Neuronal stem cell (in vitro differentiated cells): ENCODE results near the gene RRP7A.

Experiments used
- DNase-seq: peaks from one replicate; pipeline ENCODE4 v3.0.0-alpha.2; 2013; ENCODE audit warnings: low spot score
- H2AFZ ChIP-seq: one replicate; pipeline ENCODE4 v1.6.1; 2013; ENCODE audit warnings: mild to moderate bottlenecking, low read length, inconsistent platforms
- H2AK5ac ChIP-seq: 2 replicates; pipeline ENCODE4 v1.6.1; 2013; ENCODE audit warnings: low read depth, mild to moderate bottlenecking, inconsistent platforms, low read length, moderate library complexity, mixed read lengths
- H2BK120ac ChIP-seq: 2 replicates; pipeline ENCODE4 v1.6.1; 2013; ENCODE audit warnings: low read depth, mild to moderate bottlenecking, inconsistent platforms, low read length, moderate library complexity, mixed read lengths
- H2BK12ac ChIP-seq: one replicate; pipeline ENCODE4 v1.6.1; 2013; ENCODE audit warnings: low read length, inconsistent platforms
- H2BK15ac ChIP-seq: 2 replicates; pipeline ENCODE4 v1.6.1; 2013; ENCODE audit warnings: mild to moderate bottlenecking, low read length, inconsistent platforms, mixed read lengths
- H2BK5ac ChIP-seq: one replicate; pipeline ENCODE4 v1.6.1; 2013; ENCODE audit warnings: inconsistent platforms, mild to moderate bottlenecking, low read length, moderate library complexity
- H3K14ac ChIP-seq: one replicate; pipeline ENCODE4 v1.6.1; 2013; ENCODE audit warnings: low read length, inconsistent platforms
- H3K18ac ChIP-seq: 2 replicates; pipeline ENCODE4 v1.6.1; 2013; ENCODE audit warnings: low read length, inconsistent platforms
- H3K23ac ChIP-seq: 2 replicates; pipeline ENCODE4 v1.6.1; 2013; ENCODE audit warnings: low read depth, mild to moderate bottlenecking, mixed read lengths, low read length, inconsistent platforms; ENCODE audit not compliant: poor library complexity
- H3K27ac ChIP-seq: replicated peaks from 3 replicates; pipeline ENCODE4 v1.5.1; 2013; ENCODE audit warnings: low read length, inconsistent platforms
- H3K27me3 ChIP-seq, 3 experiments: 2 replicates each; pipeline ENCODE4 v1.6.1; 2013; ENCODE audit warnings: low read length in 3 of 3, mild to moderate bottlenecking in 2 of 3, inconsistent platforms in 1 of 3, low read depth in 1 of 3, mixed read lengths in 1 of 3, moderate library complexity in 1 of 3; ENCODE audit not compliant: control insufficient read depth in 3 of 3, insufficient read depth in 3 of 3
- H3K36me3 ChIP-seq, 2 donors: replicated peaks in 1 of 2; 2 replicates each; pipeline ENCODE4 v1.6.1; 2013; ENCODE audit warnings: low read length in 2 of 2; ENCODE audit not compliant: control insufficient read depth in 2 of 2, insufficient read depth in 2 of 2
- H3K4ac ChIP-seq: 2 replicates; pipeline ENCODE4 v1.6.1; 2013; ENCODE audit warnings: inconsistent platforms, mild to moderate bottlenecking, low read length, moderate library complexity
- H3K4me1 ChIP-seq, 2 donors: 1 replicate in 1 of 2; 2 replicates in 1 of 2; pipeline ENCODE4 v1.6.1; 2013; ENCODE audit warnings: low read length in 2 of 2, low read depth in 1 of 2; ENCODE audit not compliant: control insufficient read depth in 2 of 2, insufficient read depth in 1 of 2
- H3K4me2 ChIP-seq: one replicate; pipeline ENCODE4 v1.6.1; 2013; ENCODE audit warnings: mild to moderate bottlenecking, low read length, inconsistent platforms; ENCODE audit not compliant: insufficient read depth, poor library complexity, severe bottlenecking
- H3K4me3 ChIP-seq, 2 donors: 2 replicates each; pipeline ENCODE4 v1.5.1; 2013; ENCODE audit warnings: low read length in 2 of 2, mild to moderate bottlenecking in 2 of 2, inconsistent platforms in 1 of 2, moderate library complexity in 1 of 2
- H3K79me1 ChIP-seq: one replicate; pipeline ENCODE4 v1.6.1; 2013; ENCODE audit warnings: low read depth, mild to moderate bottlenecking, inconsistent platforms, low read length, moderate library complexity
- H3K9ac ChIP-seq: one replicate; pipeline ENCODE4 v1.6.1; 2013; ENCODE audit warnings: mild to moderate bottlenecking, low read depth, low read length, inconsistent platforms; ENCODE audit not compliant: poor library complexity
- H3K9me3 ChIP-seq, 2 donors: replicated peaks in 1 of 2; 2 replicates each; pipeline versions ENCODE3 to v1.6.1; 2013; ENCODE audit warnings: low read length in 2 of 2, mild to moderate bottlenecking in 2 of 2, inconsistent platforms in 1 of 2, low read depth in 1 of 2, mixed read lengths in 1 of 2, moderate library complexity in 1 of 2; ENCODE audit not compliant: control insufficient read depth in 2 of 2, insufficient read depth in 1 of 2
- H4K8ac ChIP-seq: one replicate; pipeline ENCODE4 v1.6.1; 2013; ENCODE audit warnings: low read depth, mild to moderate bottlenecking, inconsistent platforms, low read length, moderate library complexity
- H4K91ac ChIP-seq: one replicate; pipeline ENCODE4 v1.6.1; 2013; ENCODE audit warnings: low read length, low read depth, mild to moderate bottlenecking, inconsistent platforms; ENCODE audit not compliant: poor library complexity
- WGBS, 2 donors: extraction: QIAGEN DNeasy Blood & Tissue Kit; methylation state at CpG; one replicate each; pipeline ENCODE4 v1.1.7; 2013; ENCODE audit warnings: missing lambda C conversion rate in 2 of 2, mixed read lengths in 1 of 2; ENCODE audit not compliant: insufficient read length in 2 of 2, insufficient replicate concordance in 1 of 2; ENCODE audit errors: extremely low coverage in 2 of 2; 5-methylcytosine and 5-hydroxymethylcytosine counted together

Gene RRP7A

GRCh38 chr22:42475122-42475521, 44.5 kb downstream of the RRP7A start:
- no peak overlapping the region for H2BK12ac ChIP-seq
- peaks cover 0 to 4% (median 0%) of the 10 kb centered on the region in 3 experiments for H3K27me3 ChIP-seq
- H4K8ac ChIP-seq = no peak overlapping the region
- no peak overlapping the region for H3K9ac ChIP-seq
- H3K4me3 ChIP-seq = no peak overlapping the region
- no peak overlapping the region for H4K91ac ChIP-seq
- H3K27ac ChIP-seq = no peak overlapping the region
- no peak overlapping the region for H3K23ac ChIP-seq
- H3K9me3 ChIP-seq = no peaks in the 10 kb centered on the region
- no peak overlapping the region for H2BK15ac ChIP-seq
- no peak overlapping the region for H2BK120ac ChIP-seq
- no peak overlapping the region for H3K18ac ChIP-seq
- H3K4me2 ChIP-seq = no peak overlapping the region
- no peaks in the 10 kb centered on the region for H3K36me3 ChIP-seq
- H2AFZ ChIP-seq = no peak overlapping the region
- WGBS, 2 donors = no CpG with 5 or more reads among the region's 2 CpGs
- H2BK5ac ChIP-seq = no peak overlapping the region
- H3K4ac ChIP-seq = no peak overlapping the region
- no peak for DNase-seq
- no peak overlapping the region for H2AK5ac ChIP-seq
- H3K14ac ChIP-seq = no peak overlapping the region
- peaks cover 0 to 2% of the 10 kb centered on the region in 2 donors for H3K4me1 ChIP-seq
- H3K79me1 ChIP-seq = no peaks in the 10 kb centered on the region

- peak; percentile 47 for DNase-seq
- H2AFZ ChIP-seq = no peak overlapping the region
- no peak overlapping the region for H2BK12ac ChIP-seq
- H2BK5ac ChIP-seq = no peak overlapping the region
- no peaks in the 10 kb centered on the region for H3K36me3 ChIP-seq
- H2BK15ac ChIP-seq = no peak overlapping the region
- H4K8ac ChIP-seq = no peak overlapping the region
- no peak overlapping the region for H3K18ac ChIP-seq
- WGBS, 2 donors = no CpG with 5 or more reads among the region's 5 CpGs
- H3K9me3 ChIP-seq = no peaks in the 10 kb centered on the region
- no peak overlapping the region for H3K4ac ChIP-seq
- H4K91ac ChIP-seq = no peak overlapping the region
- peaks cover 0 to 8% (median 0%) of the 10 kb centered on the region in 3 experiments for H3K27me3 ChIP-seq
- peaks cover 0 to 2% of the 10 kb centered on the region in 2 donors for H3K4me1 ChIP-seq
- H3K4me2 ChIP-seq = no peak overlapping the region
- no peak overlapping the region for H2BK120ac ChIP-seq
- no peaks in the 10 kb centered on the region for H3K79me1 ChIP-seq
- H3K14ac ChIP-seq = no peak overlapping the region
- no peak overlapping the region for H3K4me3 ChIP-seq
- no peak overlapping the region for H3K9ac ChIP-seq
- H3K27ac ChIP-seq = no peak overlapping the region
- no peak overlapping the region for H2AK5ac ChIP-seq
- H3K23ac ChIP-seq = no peak overlapping the region
These were observed 46.0 kb downstream of the RRP7A start for GRCh38 chr22:42473484-42474193.

GRCh38 chr22:42472671-42473070, 46.9 kb downstream of the RRP7A start:
- Histone ChIP-seq H3K9me3 (no peaks in the 10 kb centered on the region), H3K14ac (peak overlapping the region; percentile 67), H3K9ac (no peak overlapping the region), H3K4me2 (no peak overlapping the region), H3K27me3 (peaks cover 0 to 12% (median 0%) of the 10 kb centered on the region in 3 experiments), H4K8ac (no peak overlapping the region), H2AK5ac (peak overlapping the region; percentile 42), H3K23ac (peak overlapping the region; percentile 17), H3K4me3 (no peak overlapping the region), H4K91ac (no peak overlapping the region), H3K36me3 (no peaks in the 10 kb centered on the region), H3K27ac (no peak overlapping the region), H2BK15ac (no peak overlapping the region), H3K79me1 (no peaks in the 10 kb centered on the region), H3K4me1 (peaks cover 0 to 2% of the 10 kb centered on the region in 2 donors), H2BK120ac (no peak overlapping the region), H3K18ac (no peak overlapping the region), H2BK12ac (peak overlapping the region; percentile 41), H2AFZ (peak overlapping the region; percentile 40), H3K4ac (no peak overlapping the region), H2BK5ac (no peak overlapping the region)
- DNase-seq = no peak
- no CpG with 5 or more reads among the region's 8 CpGs for WGBS, 2 donors

- Histone ChIP-seq H2AK5ac (no peak overlapping the region), H3K4ac (no peak overlapping the region), H3K79me1 (peaks cover 2% of the 10 kb centered on the region), H2BK15ac (no peak overlapping the region), H3K14ac (no peak overlapping the region), H2BK120ac (no peak overlapping the region), H2AFZ (no peak overlapping the region), H3K9ac (no peak overlapping the region), H3K18ac (no peak overlapping the region), H3K4me1 (peaks cover 0 to 2% of the 10 kb centered on the region in 2 donors), H3K4me3 (no peak overlapping the region), H3K4me2 (no peak overlapping the region), H3K23ac (no peak overlapping the region), H3K27me3 (peaks cover 0 to 12% (median 0%) of the 10 kb centered on the region in 3 experiments), H3K27ac (no peak overlapping the region), H2BK12ac (no peak overlapping the region), H4K91ac (no peak overlapping the region), H4K8ac (no peak overlapping the region), H3K36me3 (no peaks in the 10 kb centered on the region), H3K9me3 (no peaks in the 10 kb centered on the region), H2BK5ac (no peak overlapping the region)
- WGBS, 2 donors = no CpG with 5 or more reads among the region's 1 CpG
- no peak for DNase-seq
These were observed 48.2 kb downstream of the RRP7A start for GRCh38 chr22:42471441-42471840.
